Common myeloid progenitor, CD34-positive (primary cell): Measurements from ENCODE around the gene UNCX.
A peak's percentile ranks its signal among the peaks of the same experiment; 100 is the strongest.

Experiments
- CTCF ChIA-PET: fragments of 350-600 bp; sonication (Branson Sonifier 250); formaldehyde crosslinking; loops from one replicate; lab custom pipeline; 2021; ENCODE audit warnings: antibody characterized with exemption; lab: Charles Lee
- POLR2A ChIA-PET: fragments of 350-600 bp; sonication (Branson Sonifier 250); formaldehyde crosslinking; loops from one replicate; lab custom pipeline; 2021; ENCODE audit warnings: antibody characterized with exemption; lab: Charles Lee
- DNase-seq, 3 donors: peaks; one replicate each; pipeline versions ENCODE4 v3.0.0 to v3.0.0-alpha.2; 2013
- H3K27ac ChIP-seq, 2 experiments: 1 replicate in 1 of 2; 2 replicates in 1 of 2; pipeline ENCODE4 v1.7.0; 2013; ENCODE audit warnings: inconsistent platforms in 2 of 2, low read length in 2 of 2, mild to moderate bottlenecking in 2 of 2, low read depth in 1 of 2, moderate library complexity in 1 of 2; ENCODE audit not compliant: severe bottlenecking in 2 of 2, insufficient read depth in 1 of 2, poor library complexity in 1 of 2
- H3K27me3 ChIP-seq, 5 experiments: replicated peaks in 2 of 5; 1 replicate in 3 of 5; 2 replicates in 2 of 5; pipeline versions ENCODE4 v1.6.1 to v1.7.0; 2013; ENCODE audit warnings: low read length in 4 of 5, mild to moderate bottlenecking in 2 of 5, moderate library complexity in 2 of 5, inconsistent platforms in 1 of 5; ENCODE audit not compliant: insufficient read depth in 5 of 5, control insufficient read depth in 4 of 5
- H3K36me3 ChIP-seq, 4 experiments: 1 replicate in 2 of 4; 2 replicates in 2 of 4; pipeline versions ENCODE4 v1.6.1 to v1.7.0; 2013; ENCODE audit warnings: low read length in 3 of 4, control low read depth in 1 of 4, mild to moderate bottlenecking in 1 of 4; ENCODE audit not compliant: control insufficient read depth in 4 of 4, insufficient read depth in 4 of 4
- H3K4me1 ChIP-seq, 4 experiments: 1 replicate in 3 of 4; 2 replicates in 1 of 4; pipeline versions ENCODE4 v1.6.1 to v1.7.1; 2013; ENCODE audit warnings: low read length in 3 of 4, mild to moderate bottlenecking in 3 of 4, control low read depth in 1 of 4, inconsistent platforms in 1 of 4, moderate library complexity in 1 of 4; ENCODE audit not compliant: control insufficient read depth in 4 of 4, insufficient read depth in 4 of 4; ENCODE audit errors: control extremely low read depth in 1 of 4
- H3K4me3 ChIP-seq, 7 experiments: 1 replicate in 4 of 7; 2 replicates in 3 of 7; pipeline versions ENCODE4 v1.5.1 to v1.7.0; 2013; ENCODE audit warnings: mild to moderate bottlenecking in 7 of 7, low read length in 6 of 7, moderate library complexity in 6 of 7, inconsistent platforms in 2 of 7, low read depth in 2 of 7, control low read depth in 1 of 7; ENCODE audit not compliant: insufficient read depth in 4 of 7, control insufficient read depth in 1 of 7; ENCODE audit errors: extremely low read depth in 1 of 7
- H3K9me3 ChIP-seq, 5 experiments: 1 replicate in 4 of 5; 2 replicates in 1 of 5; pipeline versions ENCODE4 v1.6.1 to v1.7.1; 2013; ENCODE audit warnings: low read length in 4 of 5, mild to moderate bottlenecking in 2 of 5, inconsistent platforms in 1 of 5, low read depth in 1 of 5, moderate library complexity in 1 of 5; ENCODE audit not compliant: control insufficient read depth in 4 of 5, insufficient read depth in 2 of 5; ENCODE audit errors: control extremely low read depth in 1 of 5
- WGBS: methylation state at CpG from one replicate; pipeline ENCODE4 v1.1.5; 2013; ENCODE audit not compliant: insufficient coverage; 5-methylcytosine and 5-hydroxymethylcytosine counted together

UNCX gene

DNA sequence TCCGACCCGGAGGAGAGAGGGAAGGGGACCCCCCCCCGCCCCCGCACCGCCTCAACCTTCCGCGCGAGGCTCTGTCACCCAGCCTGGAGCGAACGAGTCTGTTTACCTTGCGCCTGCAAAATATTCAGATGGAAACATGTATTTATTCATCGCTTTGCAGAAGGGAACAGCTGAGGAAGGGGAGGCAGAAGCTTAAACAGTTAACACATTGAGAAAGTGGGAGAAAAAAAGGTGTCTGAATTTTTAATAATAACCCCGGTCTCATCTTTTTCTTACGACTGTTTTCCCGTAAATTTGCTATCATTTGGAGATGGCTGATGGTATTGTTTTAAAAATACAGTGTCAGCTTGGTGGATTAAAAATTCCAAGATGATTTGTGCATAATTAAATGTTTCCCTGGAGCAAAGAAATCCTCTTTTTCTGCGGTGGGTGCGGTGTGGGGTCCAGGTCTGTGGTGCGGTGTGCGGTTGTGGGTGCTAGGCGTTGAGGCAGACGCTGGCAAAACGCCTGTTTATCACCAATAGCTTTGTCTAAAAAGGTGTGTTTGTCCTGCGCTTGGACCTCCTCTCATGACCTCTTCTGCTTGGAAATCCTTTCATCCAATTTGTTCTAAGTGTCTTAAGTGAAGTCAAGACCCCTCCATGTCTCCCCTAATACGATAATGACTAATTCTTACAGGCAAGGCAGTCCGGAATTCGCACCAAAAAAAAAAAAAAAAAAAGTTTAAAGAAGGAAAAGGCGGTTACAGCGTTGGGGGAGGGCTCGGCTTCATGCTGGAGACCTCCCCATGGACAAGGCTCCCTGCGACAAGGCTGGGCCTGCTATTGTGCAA lies 1.6 kb downstream of the UNCX start:
- no peak for DNase-seq
- ChIA-PET POLR2A (no interaction called here), CTCF (interaction anchor here (1.0 to 1.2 kb wide), 3 partner anchors 9 to 13 kb away, joined by 3 to 5 read pairs (median 4); no protein-coding TSS in a partner anchor)
- H3K27me3 ChIP-seq = peaks cover 0 to 88% (median 43%) of the 10 kb centered on the region in 5 experiments
- no peaks in the 10 kb centered on the region for H3K36me3 ChIP-seq
- WGBS = 0% methylated on average over 6 of the region's 30 CpGs
- H3K27ac ChIP-seq = no peak overlapping the region
- H3K4me3 ChIP-seq = no peak overlapping the region
- peaks cover 0 to 24% (median 10%) of the 10 kb centered on the region in 4 experiments for H3K4me1 ChIP-seq
- no peaks in the 10 kb centered on the region for H3K9me3 ChIP-seq

DNA sequence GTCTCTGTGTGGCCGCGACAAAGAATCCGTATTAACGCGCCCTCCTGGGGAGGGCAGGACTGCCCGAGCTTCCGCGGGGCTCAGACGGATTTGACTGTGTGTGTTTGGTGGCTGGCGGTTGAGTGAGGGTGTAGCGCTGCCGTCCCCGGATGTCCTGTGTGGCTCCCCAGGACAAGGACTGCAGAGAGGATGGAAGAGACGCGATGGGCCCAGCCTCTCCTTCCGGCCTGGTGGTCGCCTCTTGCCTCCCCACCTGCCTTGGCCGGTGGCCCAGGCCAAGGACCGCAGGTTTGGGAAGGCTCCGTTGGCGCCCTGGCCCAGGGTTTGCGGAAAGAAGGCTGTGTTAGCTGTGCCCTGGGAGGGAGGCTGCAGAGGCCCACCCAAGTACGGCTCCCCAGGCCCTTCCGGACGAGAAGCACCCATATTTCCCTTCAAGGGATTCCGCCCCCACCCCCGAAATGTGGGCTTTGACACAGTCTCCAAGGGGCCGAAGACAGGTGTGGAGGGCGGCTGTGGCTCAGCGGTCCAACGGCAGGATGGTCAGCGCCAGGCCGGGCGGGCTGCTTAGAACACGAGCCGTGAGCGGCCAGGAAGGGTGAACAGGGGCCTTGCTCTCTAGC lies 2.3 kb downstream of the UNCX start:
- Histone ChIP-seq H3K27ac (no peak overlapping the region), H3K36me3 (no peaks in the 10 kb centered on the region), H3K4me1 (peaks cover 0 to 24% (median 10%) of the 10 kb centered on the region in 4 experiments), H3K4me3 (no peak overlapping the region), H3K27me3 (peaks cover 0 to 90% (median 49%) of the 10 kb centered on the region in 5 experiments), H3K9me3 (no peaks in the 10 kb centered on the region)
- ChIA-PET POLR2A (interaction anchor here (0.6 kb wide), 1 partner anchor 196 kb away, joined by 3 read pairs; no protein-coding TSS in a partner anchor), CTCF (interaction anchor here (1.0 to 1.4 kb wide), 3 partner anchors 9 to 167 kb away, joined by 3 to 5 read pairs (median 4); no protein-coding TSS in a partner anchor)
- no peak for DNase-seq
- 2% methylated on average over 23 of the region's 37 CpGs for WGBS

DNA sequence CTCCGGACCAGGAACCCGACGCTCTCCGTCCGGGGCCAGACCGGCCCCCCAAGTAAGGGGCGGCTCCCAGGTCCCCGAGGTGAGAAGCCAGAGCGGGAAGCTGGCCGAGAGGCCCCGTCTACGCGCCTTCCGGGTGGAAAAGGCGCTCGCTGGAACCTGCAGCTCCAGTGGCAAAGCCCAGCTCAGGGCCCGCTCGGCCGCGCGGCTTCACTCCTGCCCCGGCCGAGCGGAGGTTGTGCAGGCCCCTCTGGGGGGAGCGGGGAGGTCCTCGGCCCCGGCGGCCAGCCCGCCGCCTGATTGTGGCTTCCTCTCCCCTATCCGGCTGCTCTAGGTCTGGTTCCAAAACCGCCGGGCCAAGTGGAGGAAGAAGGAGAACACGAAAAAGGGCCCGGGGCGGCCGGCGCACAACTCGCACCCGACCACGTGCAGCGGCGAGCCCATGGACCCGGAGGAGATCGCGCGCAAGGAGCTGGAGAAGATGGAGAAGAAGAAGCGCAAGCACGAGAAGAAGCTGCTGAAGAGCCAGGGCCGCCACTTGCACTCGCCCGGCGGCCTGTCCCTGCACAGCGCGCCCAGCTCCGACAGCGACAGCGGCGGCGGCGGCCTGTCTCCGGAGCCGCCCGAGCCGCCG lies 2.9 kb downstream of the UNCX start:
- 1% methylated on average over 49 of the region's 66 CpGs for WGBS
- no peaks in the 10 kb centered on the region for H3K9me3 ChIP-seq
- H3K4me3 ChIP-seq = no peak overlapping the region
- H3K4me1 ChIP-seq = peaks cover 0 to 24% (median 10%) of the 10 kb centered on the region in 4 experiments
- peaks cover 0 to 92% (median 45%) of the 10 kb centered on the region in 5 experiments for H3K27me3 ChIP-seq
- H3K36me3 ChIP-seq = no peaks in the 10 kb centered on the region
- H3K27ac ChIP-seq = no peak overlapping the region
- ChIA-PET CTCF (interaction anchor here (1.4 kb wide), 1 partner anchor 167 kb away, joined by 4 read pairs; no protein-coding TSS in a partner anchor), POLR2A (interaction anchor here (0.6 kb wide), 1 partner anchor 195 kb away, joined by 3 read pairs; no protein-coding TSS in a partner anchor)
- no peak for DNase-seq

DNA sequence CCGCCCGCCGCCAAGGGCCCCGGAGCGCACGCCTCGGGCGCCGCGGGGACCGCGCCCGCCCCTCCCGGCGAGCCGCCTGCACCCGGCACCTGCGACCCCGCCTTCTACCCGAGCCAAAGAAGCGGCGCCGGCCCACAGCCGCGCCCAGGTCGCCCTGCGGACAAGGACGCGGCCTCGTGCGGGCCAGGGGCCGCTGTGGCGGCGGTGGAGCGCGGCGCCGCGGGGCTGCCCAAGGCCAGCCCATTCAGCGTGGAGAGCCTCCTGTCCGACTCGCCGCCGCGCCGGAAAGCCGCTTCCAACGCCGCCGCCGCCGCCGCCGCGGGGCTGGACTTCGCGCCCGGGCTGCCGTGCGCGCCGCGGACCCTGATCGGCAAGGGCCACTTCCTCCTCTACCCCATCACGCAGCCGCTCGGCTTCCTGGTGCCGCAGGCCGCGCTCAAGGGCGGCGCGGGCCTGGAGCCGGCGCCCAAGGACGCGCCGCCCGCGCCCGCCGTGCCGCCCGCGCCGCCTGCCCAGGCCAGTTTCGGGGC lies 3.5 kb downstream of the UNCX start:
- ChIA-PET POLR2A (no interaction called here), CTCF (interaction anchor here (1.4 kb wide), 1 partner anchor 166 kb away, joined by 4 read pairs; no protein-coding TSS in a partner anchor)
- Histone ChIP-seq H3K9me3 (no peaks in the 10 kb centered on the region), H3K4me3 (no peak overlapping the region), H3K4me1 (peaks cover 0 to 24% (median 10%) of the 10 kb centered on the region in 4 experiments), H3K27me3 (peaks cover 0 to 92% (median 43%) of the 10 kb centered on the region in 5 experiments), H3K36me3 (no peaks in the 10 kb centered on the region), H3K27ac (no peak overlapping the region)
- DNase-seq = peak in 1 of 3 donors; percentile 31
- WGBS = under 1% methylated on average over 73 of the region's 87 CpGs

DNA sequence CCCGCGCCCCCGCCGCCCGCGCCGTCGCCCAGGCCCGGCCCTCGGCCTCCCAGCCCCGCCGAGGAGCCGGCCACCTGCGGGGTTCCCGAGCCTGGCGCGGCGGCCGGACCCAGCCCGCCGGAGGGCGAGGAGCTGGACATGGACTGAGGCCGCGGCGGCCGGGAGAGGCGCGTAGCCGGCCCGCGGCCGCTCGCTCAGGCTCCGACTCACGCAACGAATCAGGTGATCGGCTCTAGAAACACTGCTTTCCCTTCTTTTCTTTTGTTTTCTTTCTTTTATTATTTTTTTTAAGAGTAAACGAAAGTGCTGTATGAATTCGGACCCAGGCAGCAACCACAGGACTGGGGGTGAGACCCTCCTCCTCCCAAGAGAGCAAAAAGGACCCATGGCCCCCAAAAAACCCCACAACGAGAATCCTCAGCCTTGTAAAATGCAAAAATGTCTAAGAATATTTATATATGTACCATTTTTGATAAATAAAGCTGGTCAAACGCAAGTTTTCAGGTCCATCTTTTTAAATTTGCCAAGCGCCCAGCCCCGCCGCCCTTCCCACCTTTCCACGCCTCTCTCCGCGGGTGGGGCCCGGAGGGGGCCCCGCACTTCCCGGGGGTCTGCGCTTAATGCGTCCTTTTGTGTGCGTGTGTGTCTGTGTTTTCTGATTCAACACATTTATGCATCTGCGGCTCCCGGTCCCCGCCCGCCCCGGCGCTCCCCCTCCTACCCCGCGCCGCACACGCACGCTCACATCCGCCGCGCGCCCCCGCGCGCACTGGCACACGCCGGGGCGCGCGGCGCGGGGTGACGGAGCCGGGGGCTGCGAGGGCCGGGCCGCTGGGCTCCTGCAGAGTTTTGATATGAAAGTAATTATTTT lies 4.4 kb downstream of the UNCX start:
- Histone ChIP-seq H3K36me3 (no peaks in the 10 kb centered on the region), H3K27me3 (peaks cover 3 to 92% (median 38%) of the 10 kb centered on the region in 5 experiments), H3K9me3 (no peaks in the 10 kb centered on the region), H3K27ac (no peak overlapping the region), H3K4me1 (peaks cover 0 to 24% (median 10%) of the 10 kb centered on the region in 4 experiments), H3K4me3 (no peak overlapping the region)
- DNase-seq = peak in 1 of 3 donors; percentile 15
- CTCF ChIA-PET = no interaction called here
- WGBS = 8% methylated on average over 28 of the region's 83 CpGs
- POLR2A ChIA-PET = no interaction called here

DNA sequence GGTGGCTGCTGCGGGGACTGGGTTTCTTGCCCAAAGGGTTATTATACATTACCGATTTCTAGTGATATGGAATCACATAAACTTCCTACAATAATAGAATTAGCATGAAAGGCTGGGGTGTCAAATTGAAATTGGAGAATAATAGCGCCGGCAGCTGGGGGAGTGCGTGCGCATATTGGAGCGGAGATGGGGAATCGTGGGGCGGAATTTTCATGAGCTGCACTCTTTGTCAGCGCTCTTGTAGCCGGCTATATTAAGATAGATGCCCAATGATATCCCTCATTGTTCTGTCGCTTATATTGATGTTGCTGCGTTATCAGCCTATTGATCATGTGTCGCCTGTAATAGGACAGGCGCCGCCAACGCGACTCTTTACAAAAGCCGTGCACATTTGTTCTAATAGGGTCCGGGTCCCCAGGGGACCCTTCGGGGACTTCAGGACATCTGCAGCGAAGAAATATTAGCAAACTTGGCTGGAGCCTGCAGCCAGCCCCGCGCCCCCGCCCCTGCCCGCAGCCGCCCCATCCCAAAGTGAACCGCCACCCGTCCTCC lies 5.1 kb downstream of the UNCX start:
- H3K27me3 ChIP-seq = peaks cover 3 to 97% (median 38%) of the 10 kb centered on the region in 5 experiments
- no peaks in the 10 kb centered on the region for H3K36me3 ChIP-seq
- CTCF ChIA-PET = interaction anchor here (5.1 kb wide), 1 partner anchor 13 kb away, joined by 29 read pairs; no protein-coding TSS in a partner anchor
- POLR2A ChIA-PET = no interaction called here
- WGBS = 5% methylated on average over 20 of the region's 29 CpGs
- H3K9me3 ChIP-seq = no peaks in the 10 kb centered on the region
- DNase-seq = peak in 1 of 3 donors; percentile 16
- H3K27ac ChIP-seq = no peak overlapping the region
- H3K4me3 ChIP-seq = no peak overlapping the region
- peaks cover 0 to 24% (median 10%) of the 10 kb centered on the region in 4 experiments for H3K4me1 ChIP-seq
